Activated effector memory CD4-positive, alpha-beta T cell treated with anti-CD3 and anti-CD28 coated beads, Interleukin-2, amount 50 U/mL, for 16 hours (primary cell): ENCODE results near the gene TRIM66.

Experiments used
- DNase-seq: peaks from one replicate; pipeline ENCODE4 v3.0.0-alpha.2; 2020

TRIM66 gene

GRCh38 chr11:8601376-8602133 lies 80.9 kb downstream of the TRIM66 start:
- DNase-seq = no peak

GRCh38 chr11:8598506-8598905 lies 84.0 kb downstream of the TRIM66 start:
- no peak for DNase-seq

- DNase-seq = no peak
Measured at GRCh38 chr11:8597182-8597581, 85.3 kb downstream of the TRIM66 start.

GRCh38 chr11:8596504-8597046 lies 85.9 kb downstream of the TRIM66 start:
- DNase-seq = no peak

- DNase-seq = peak; percentile 67
Measured at GRCh38 chr11:8593935-8594909, 88.2 kb downstream of the TRIM66 start, which contains the start of gene STK33. STK33 (minus strand) TSS chr11:8594228; CDS start chr11:8474905, 119,323 bp downstream.

GRCh38 chr11:8593455-8593854 lies 89.0 kb downstream of the TRIM66 start:
- no peak for DNase-seq

- DNase-seq = no peak
Measured at GRCh38 chr11:8587915-8588314, 94.5 kb downstream of the TRIM66 start.

GRCh38 chr11:8586805-8587204 lies 95.7 kb downstream of the TRIM66 start:
- DNase-seq = no peak

- DNase-seq = no peak
Measured at GRCh38 chr11:8586184-8586583, 96.3 kb downstream of the TRIM66 start.

GRCh38 chr11:8584511-8584910 lies 98.0 kb downstream of the TRIM66 start:
- no peak for DNase-seq

- DNase-seq = no peak
Measured at GRCh38 chr11:8584082-8584481, 98.4 kb downstream of the TRIM66 start.

GRCh38 chr11:8581300-8581699 lies 101.2 kb downstream of the TRIM66 start:
- no peak for DNase-seq

- DNase-seq = no peak
Measured at GRCh38 chr11:8577791-8578581, 104.5 kb downstream of the TRIM66 start.

GRCh38 chr11:8574798-8575197 lies 107.7 kb downstream of the TRIM66 start:
- DNase-seq = no peak

GRCh38 chr11:8573777-8574176 lies 108.7 kb downstream of the TRIM66 start:
- no peak for DNase-seq

GRCh38 chr11:8567602-8568198 lies 114.8 kb downstream of the TRIM66 start:
- no peak for DNase-seq

- DNase-seq = no peak
Measured at GRCh38 chr11:8566613-8567210, 115.8 kb downstream of the TRIM66 start.

GRCh38 chr11:8564526-8564925 lies 117.9 kb downstream of the TRIM66 start:
- no peak for DNase-seq
